Measurements from ENCODE around the gene MRPL10.

GRCh38 chr17:47803751-47804150 is 27.6 kb downstream of the MRPL10 start:
- TF ChIP-seq POLR2A (IDR thresholded peaks at IDR 0.05) (no peak), CTCF (IDR thresholded peaks at IDR 0.05) (no peak)

All from heart left ventricle (tissue), 13 donors.